Panc1 (cell line): Measurements from ENCODE around the gene CCNK. TPM values are rescaled to one million over a fixed set of nuclear protein-coding genes. Genes with fewer than 3 reads are reported as not detected.

Source experiments
- ATAC-seq: fragments of 200-7000 bp; cut with Tn5 transposase; 2 replicates; pipeline ENCODE4 v1.9.1; 2020; ENCODE audit warnings: mild to moderate bottlenecking, moderate library complexity
- BruUV-seq: library from RNA; stranded (reverse); fragments of 400-500 nt; replicated peaks from 2 replicates; lab custom pipeline; 2021; lab: Mats Ljungman, UMichigan
- CTCF ChIA-PET: fragments of 300-600 bp; sonication (Branson Sonifier 250); formaldehyde crosslinking; loops from one replicate; lab custom pipeline; 2022; ENCODE audit warnings: antibody characterized with exemption; lab: Charles Lee
- POLR2A ChIA-PET: fragments of 300-600 bp; sonication (Branson Sonifier 250); formaldehyde crosslinking; loops from one replicate; lab custom pipeline; 2022; ENCODE audit warnings: antibody characterized with exemption; lab: Charles Lee
- DNase-seq: peaks from one replicate; pipeline ENCODE4 v3.0.0-alpha.2; 2010; ENCODE audit warnings: low read depth, low spot score
- H3K27ac ChIP-seq: 2 replicates; pipeline ENCODE4 v1.5.1; 2011; ENCODE audit warnings: mild to moderate bottlenecking, low read length, inconsistent platforms
- H3K27me3 ChIP-seq: fragments of 200-500 bp; sonication (Bioruptor generic); 2 replicates; pipeline ENCODE4 v1.6.0; 2014; ENCODE audit warnings: low read length, inconsistent platforms; ENCODE audit not compliant: control insufficient read depth, insufficient read depth
- H3K36me3 ChIP-seq: fragments of 200-500 bp; sonication (Bioruptor generic); 2 replicates; pipeline ENCODE4 v1.5.1; 2014; ENCODE audit warnings: inconsistent platforms, mild to moderate bottlenecking, low read length, moderate library complexity; ENCODE audit not compliant: control insufficient read depth, insufficient read depth
- H3K4me1 ChIP-seq: 2 replicates; pipeline ENCODE4 v1.5.1; 2011; ENCODE audit warnings: inconsistent platforms, mild to moderate bottlenecking, low read length, moderate library complexity; ENCODE audit not compliant: control insufficient read depth, insufficient read depth
- H3K4me3 ChIP-seq, 2 experiments: 2 replicates each; pipeline ENCODE4 v1.5.1; 2011 to 2012; ENCODE audit warnings: low read depth in 2 of 2, low read length in 2 of 2, mild to moderate bottlenecking in 2 of 2, inconsistent platforms in 1 of 2, moderate library complexity in 1 of 2
- H3K9me3 ChIP-seq: fragments of 200-500 bp; sonication (Bioruptor generic); 2 replicates; pipeline ENCODE4 v1.5.1; 2014; ENCODE audit warnings: low read depth, mild to moderate bottlenecking, inconsistent platforms, low read length, moderate library complexity; ENCODE audit not compliant: control insufficient read depth, insufficient read depth
- CTCF ChIP-seq: fragments of 450-650 bp; IDR thresholded peaks from 2 replicates; pipeline ENCODE4 v1.5.1; 2017; ENCODE audit warnings: mild to moderate bottlenecking
- POLR2AphosphoS5 ChIP-seq: IDR thresholded peaks from 2 replicates; pipeline ENCODE4 v1.6.1; 2012; ENCODE audit warnings: mild to moderate bottlenecking, low read depth, low read length, moderate library complexity
- REST ChIP-seq, 2 experiments: IDR thresholded peaks; 2 replicates each; pipeline ENCODE4 v1.6.1; 2011 to 2012; ENCODE audit warnings: low read depth in 2 of 2, control low read depth in 1 of 2, low read length in 1 of 2, mild to moderate bottlenecking in 1 of 2, moderate library complexity in 1 of 2; ENCODE audit not compliant: insufficient read depth in 1 of 2
- SIN3A ChIP-seq: IDR thresholded peaks from 2 replicates; pipeline ENCODE4 v1.6.1; 2012; ENCODE audit warnings: low read depth, mild to moderate bottlenecking, low read length, moderate library complexity, borderline replicate concordance; ENCODE audit not compliant: insufficient read depth
- TCF7L2 ChIP-seq: IDR thresholded peaks from 2 replicates; pipeline ENCODE4 v1.6.1; 2011; ENCODE audit warnings: mild to moderate bottlenecking, low read depth, low read length, inconsistent platforms
- in situ Hi-C: cut with HindIII; loops from 2 replicates; pipeline ENCODE4 v1.10.0; 2016; ENCODE audit warnings: low sequenced_read_pairs, low pct_unique_long_range_greater_than_20kb
- intact Hi-C: fragments of 100-400 bp; cut with micrococcal nuclease; formaldehyde crosslinking; loops from one replicate; pipeline ENCODE4 v1.10.0; 2022; ENCODE audit not compliant: unreplicated experiment
- total RNA-seq: library from RNA; stranded (reverse); gene quantifications from one replicate; pipeline ENCODE4 v1.2.1, GENCODE V29; 2021; ENCODE audit not compliant: unreplicated experiment

Gene CCNK
- total RNA-seq, 1 experiment from 2014 or later: 47.8 TPM

- H3K4me1 ChIP-seq: no peaks in the 10 kb centered on the region
- ATAC-seq: no peak
- DNase-seq: no peak
- intact Hi-C loops (no loop called here), in situ Hi-C loops (no loop called here)
- no peak overlapping the region for H3K4me3 ChIP-seq
- POLR2A ChIA-PET: no interaction called here
- H3K9me3 ChIP-seq: no peaks in the 10 kb centered on the region
- CTCF ChIA-PET: no interaction called here
- H3K27ac ChIP-seq: no peak overlapping the region
- no TSS peak for BruUV-seq
- no peaks in the 10 kb centered on the region for H3K27me3 ChIP-seq
- H3K36me3 ChIP-seq: no peaks in the 10 kb centered on the region; the same call in none of the 2 replicates
- TF ChIP-seq CTCF: no peak
- no peak for TF ChIP-seq SIN3A
- TF ChIP-seq REST (IDR thresholded peaks at IDR 0.05; ENCODE audit: insufficient read depth in 1 of 2, low read depth in 2 of 2, low read length in 1 of 2): no peak
- no peak for TF ChIP-seq TCF7L2
- TF ChIP-seq POLR2AphosphoS5: no peak
Measured at GRCh38 chr14:99445931-99446330, 35.3 kb upstream of the CCNK start.

GRCh38 chr14:99447739-99448138 is 33.5 kb upstream of the CCNK start:
- Histone ChIP-seq H3K27ac (no peak overlapping the region), H3K27me3 (no peaks in the 10 kb centered on the region), H3K36me3 (no peaks in the 10 kb centered on the region; the same call in none of the 2 replicates), H3K9me3 (no peaks in the 10 kb centered on the region), H3K4me1 (no peaks in the 10 kb centered on the region), H3K4me3 (no peak overlapping the region)
- ChIA-PET CTCF (no interaction called here), POLR2A (no interaction called here)
- TF ChIP-seq REST (IDR thresholded peaks at IDR 0.05; ENCODE audit: insufficient read depth in 1 of 2, low read depth in 2 of 2, low read length in 1 of 2) (no peak), TCF7L2 (no peak), SIN3A (no peak), POLR2AphosphoS5 (no peak), CTCF (no peak)
- no TSS peak for BruUV-seq
- no peak for ATAC-seq
- in situ Hi-C loops: no loop called here
- intact Hi-C loops: no loop called here
- DNase-seq: no peak
